ENCODE data around the gene SIL1. TPM values are rescaled to one million over a fixed set of nuclear protein-coding genes. Genes with fewer than 3 reads are reported as not detected.

Gene SIL1
- total and polyA plus RNA-seq, 2 donors (not counting 3 experiments of a cell fraction or from before 2014, with no cell fraction given): 47.6 to 67.2 TPM

- Histone ChIP-seq H4K20me1 (replicated peaks; ENCODE audit: control insufficient read depth, extremely low read depth, insufficient read depth, low read length) (no peaks in the 10 kb centered on the region), H2AFZ (ENCODE audit: low read depth, low read length) (no peak overlapping the region), H3K9me3 (replicated peaks; ENCODE audit: control insufficient read depth, insufficient read depth, low read length) (no peaks in the 10 kb centered on the region), H3K9me1 (replicated peaks; ENCODE audit: control insufficient read depth, extremely low read depth, insufficient read depth, low read length) (no peaks in the 10 kb centered on the region), H3K4me1 (ENCODE audit: control insufficient read depth, extremely low read depth, insufficient read depth, low read length) (no peaks in the 10 kb centered on the region), H3K27ac (ENCODE audit: insufficient read depth, low read depth, low read length) (no peak overlapping the region), H3K36me3 (ENCODE audit: control insufficient read depth in 2 of 2, extremely low read depth in 1 of 2, insufficient read depth in 2 of 2, low read length in 2 of 2) (no peaks in the 10 kb centered on the region), H3K4me3 (replicated peaks in 1 of 3; ENCODE audit: insufficient read depth in 1 of 3, low read depth in 1 of 3, low read length in 3 of 3) (no peak overlapping the region), H3K27me3 (ENCODE audit: control insufficient read depth in 2 of 2, insufficient read depth in 2 of 2, low read length in 2 of 2) (no peaks in the 10 kb centered on the region), H3K79me2 (ENCODE audit: control insufficient read depth, insufficient read depth, low read length) (no peaks in the 10 kb centered on the region), H3K9ac (replicated peaks; ENCODE audit: extremely low read depth, insufficient read depth, low read length) (no peak overlapping the region), H3K4me2 (ENCODE audit: insufficient read depth, low read length) (no peak overlapping the region)
- dilution Hi-C loops (cut with MboI; ENCODE audit: extremely low pct_ligation_motif_present, low sequenced_read_pairs): no loop called here
- TF ChIP-seq POLR2AphosphoS5 (IDR thresholded peaks at IDR 0.05; ENCODE audit: insufficient read depth, low read depth, low read length) (no peak), EZH2 (IDR thresholded peaks at IDR 0.05; ENCODE audit: borderline replicate concordance, low read depth, low read length, severe bottlenecking) (no peak), MAX (IDR thresholded peaks at IDR 0.05; ENCODE audit: insufficient read depth, insufficient read length) (no peak), GATA2 (IDR thresholded peaks at IDR 0.05; ENCODE audit: insufficient read depth, insufficient read length, low read depth, low read length) (no peak), JUN (IDR thresholded peaks at IDR 0.05; ENCODE audit: borderline replicate concordance, insufficient read depth, insufficient read length, low read depth) (no peak), CTCF (IDR thresholded peaks at IDR 0.05; ENCODE audit: extremely low read depth in 1 of 2, insufficient read depth in 1 of 2, low read depth in 1 of 2, low read length in 2 of 2) (no peak), MYC (IDR thresholded peaks at IDR 0.05; ENCODE audit: low read depth, low read length) (no peak), FOS (IDR thresholded peaks at IDR 0.05; ENCODE audit: borderline replicate concordance, insufficient read depth, low read length) (no peak), POLR2A (IDR thresholded peaks at IDR 0.05; ENCODE audit: low read depth, low read length) (no peak)
- DNase-seq (ENCODE audit: low read depth, low spot score) (no peak), FAIRE-seq (no peak)
- no TSS peak for BruUV-seq (replicated peaks)
- intact Hi-C loops (cut with micrococcal nuclease): no loop called here
- POLR2A ChIA-PET: no interaction called here
- CTCF ChIA-PET: interaction anchor here (1.2 to 1.3 kb wide), 2 partner anchors 31 to 49 kb away, joined by 3 to 4 read pairs; no protein-coding TSS in a partner anchor
Measured at GRCh38 chr5:138942861-138943260, 255.3 kb downstream of the SIL1 start.
